ENCODE data around the gene YY1.

YY1 gene

GRCh38 chr14:100302616-100303015 is 63.7 kb downstream of the YY1 start:
- H3K4me3 ChIP-seq (ENCODE audit: low read depth, low read length) = no peak overlapping the region
- POLR2A ChIA-PET = interaction anchor here (0.7 kb wide), 1 partner anchor 72 kb away, joined by 3 read pairs; a partner anchor contains a TSS
- CTCF ChIA-PET = interaction anchor here (0.6 to 3.4 kb wide), 13 partner anchors 8 to 786 kb away, joined by 3 to 15 read pairs (median 5); no protein-coding TSS in a partner anchor
- H3K9me3 ChIP-seq (ENCODE audit: control insufficient read depth, insufficient read depth, low read depth, low read length) = no peaks in the 10 kb centered on the region
- no peak overlapping the region for H3K27ac ChIP-seq (ENCODE audit: extremely low read depth, low read depth, low read length)
- TF ChIP-seq ZNF311 (tag by site-specific recombination; IDR thresholded peaks at IDR 0.05; ENCODE audit: borderline replicate concordance) = no peak
- TF ChIP-seq, protein P1, sequence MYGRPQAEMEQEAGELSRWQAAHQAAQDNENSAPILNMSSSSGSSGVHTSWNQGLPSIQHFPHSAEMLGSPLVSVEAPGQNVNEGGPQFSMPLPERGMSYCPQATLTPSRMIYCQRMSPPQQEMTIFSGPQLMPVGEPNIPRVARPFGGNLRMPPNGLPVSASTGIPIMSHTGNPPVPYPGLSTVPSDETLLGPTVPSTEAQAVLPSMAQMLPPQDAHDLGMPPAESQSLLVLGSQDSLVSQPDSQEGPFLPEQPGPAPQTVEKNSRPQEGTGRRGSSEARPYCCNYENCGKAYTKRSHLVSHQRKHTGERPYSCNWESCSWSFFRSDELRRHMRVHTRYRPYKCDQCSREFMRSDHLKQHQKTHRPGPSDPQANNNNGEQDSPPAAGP (tag by site-specific recombination; IDR thresholded peaks at IDR 0.05) = 0 out of 2 replicates have a peak, but pooled peaks have one; percentile 50
- no peak for TF ChIP-seq ZNF654 (tag by site-specific recombination; IDR thresholded peaks at IDR 0.05; ENCODE audit: low read depth)
- TF ChIP-seq TCF7L2 (IDR thresholded peaks at IDR 0.05; ENCODE audit: borderline replicate concordance, low read depth, low read length) = no peak
- TF ChIP-seq ZNF335 (tag by site-specific recombination; conservative IDR thresholded peaks at IDR 0.05) = no peak
- TF ChIP-seq ZNF530 (tag by site-specific recombination; IDR thresholded peaks at IDR 0.05; ENCODE audit: low read depth) = no peak
- peak; percentile 77 for TF ChIP-seq KLF1 (tag by site-specific recombination; IDR thresholded peaks at IDR 0.05)
- no peak for TF ChIP-seq ZFP37 (tag by site-specific recombination; IDR thresholded peaks at IDR 0.05)
- no peak for TF ChIP-seq ZBTB10 (tag by site-specific recombination; IDR thresholded peaks at IDR 0.05)
- TF ChIP-seq ZNF211 (tag by site-specific recombination; IDR thresholded peaks at IDR 0.05; ENCODE audit: low read depth) = no peak
- TF ChIP-seq OSR2 (tag by site-specific recombination; IDR thresholded peaks at IDR 0.05) = no peak
- TF ChIP-seq ZNF155 (tag by site-specific recombination; IDR thresholded peaks at IDR 0.05) = no peak
- TF ChIP-seq PRDM2 (tag by site-specific recombination; IDR thresholded peaks at IDR 0.05; ENCODE audit: borderline replicate concordance) = no peak
- no peak for TF ChIP-seq ZNF138 (tag by site-specific recombination; IDR thresholded peaks at IDR 0.05; ENCODE audit: borderline replicate concordance)
- no peak for TF ChIP-seq SCRT2 (tag by site-specific recombination; IDR thresholded peaks at IDR 0.05)
- TF ChIP-seq BCL11B (tag by site-specific recombination; IDR thresholded peaks at IDR 0.05; ENCODE audit: low read depth) = no peak
- no peak for TF ChIP-seq ZNF121 (tag by site-specific recombination; IDR thresholded peaks at IDR 0.05)
- no peak for TF ChIP-seq ZNF366 (tag by site-specific recombination; conservative IDR thresholded peaks at IDR 0.05)
- peaks cover 0 to 6% of the 10 kb centered on the region in 2 experiments; a peak in 2 of 3 replicates for H3K36me3 ChIP-seq (ENCODE audit: control insufficient read depth in 2 of 2, insufficient read depth in 1 of 2, low read length in 2 of 2)
- peaks cover 2% of the 10 kb centered on the region; the same call in 1 of the 2 replicates for H3K4me1 ChIP-seq (ENCODE audit: control insufficient read depth, insufficient read depth, low read length)

All from HEK293 (cell line).